Choroid plexus epithelial cell (primary cell): Measurements from ENCODE around the gene DPCD.

ENCODE experiments used
- DNase-seq: peaks from one replicate; pipeline ENCODE4 v3.0.0-alpha.2; 2010; ENCODE audit warnings: low read depth
- H3K4me3 ChIP-seq: 2 replicates; pipeline ENCODE4 v1.5.1; 2011; ENCODE audit warnings: low read depth, mild to moderate bottlenecking, control low read depth, low read length, moderate library complexity
- TF ChIP-seq, protein P1 (sequence below): conservative IDR thresholded peaks from 2 replicates; pipeline ENCODE4 v1.5.1; 2011; ENCODE audit warnings: low read depth, mild to moderate bottlenecking, control low read depth, inconsistent platforms, low read length, moderate library complexity

The DPCD gene

DNA sequence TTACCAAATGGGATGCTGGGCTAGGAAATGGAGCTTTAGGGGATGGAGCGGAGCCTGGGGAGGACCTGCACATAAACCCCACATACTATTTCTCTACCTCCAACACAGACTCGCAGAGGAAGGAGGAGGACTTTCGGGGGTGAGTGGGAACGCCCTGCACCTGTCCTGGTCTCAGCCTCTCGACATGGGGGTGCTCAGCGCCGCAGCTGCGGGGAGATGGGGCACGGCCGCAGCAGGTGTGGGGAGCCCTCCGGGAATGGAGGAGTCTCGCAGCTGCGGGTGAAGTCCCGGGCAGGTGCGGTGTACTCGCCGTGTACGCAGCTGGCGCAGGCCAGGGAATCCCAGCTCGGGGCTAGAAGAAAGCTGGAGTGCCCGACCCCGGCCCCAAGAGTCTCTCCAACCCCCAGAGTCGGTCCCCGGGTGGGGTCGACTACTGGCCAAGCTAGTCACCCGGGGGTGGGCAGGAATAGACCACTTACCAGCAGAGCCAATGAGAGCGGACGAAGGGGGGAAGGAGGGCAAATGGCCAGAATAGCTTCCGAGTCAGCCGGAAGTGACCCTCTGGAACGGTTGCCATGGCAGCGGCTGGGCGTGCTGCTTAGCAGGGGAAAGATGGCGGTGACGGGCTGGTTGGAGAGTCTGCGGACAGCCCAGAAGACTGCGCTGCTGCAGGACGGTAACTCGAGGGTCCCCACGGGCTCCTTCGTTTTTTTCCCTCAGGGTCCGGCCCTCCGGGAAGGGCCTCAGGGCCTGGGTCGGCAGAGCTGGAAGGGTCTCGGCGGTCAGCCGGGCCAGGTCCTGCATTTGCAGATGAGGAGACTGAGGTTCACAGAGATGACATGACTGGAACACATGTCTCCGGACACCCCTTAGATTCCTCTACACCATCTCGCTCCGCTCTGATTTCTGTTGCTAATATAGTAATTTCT, at the start of gene DPCD, which contains the start of gene POLL:
DPCD (plus strand) TSS at position 597 of the 929 bp plus-strand sequence; CDS start at position 613, 16 bp downstream.
POLL (minus strand) TSS at position 533 of the 929 bp plus-strand sequence. CDS start 897 bp downstream, outside the sequence.
- H3K4me3 ChIP-seq: peak within 1 kb of the TSS; percentile 97
- DNase-seq: peak; percentile 96
- TF ChIP-seq, protein P1, sequence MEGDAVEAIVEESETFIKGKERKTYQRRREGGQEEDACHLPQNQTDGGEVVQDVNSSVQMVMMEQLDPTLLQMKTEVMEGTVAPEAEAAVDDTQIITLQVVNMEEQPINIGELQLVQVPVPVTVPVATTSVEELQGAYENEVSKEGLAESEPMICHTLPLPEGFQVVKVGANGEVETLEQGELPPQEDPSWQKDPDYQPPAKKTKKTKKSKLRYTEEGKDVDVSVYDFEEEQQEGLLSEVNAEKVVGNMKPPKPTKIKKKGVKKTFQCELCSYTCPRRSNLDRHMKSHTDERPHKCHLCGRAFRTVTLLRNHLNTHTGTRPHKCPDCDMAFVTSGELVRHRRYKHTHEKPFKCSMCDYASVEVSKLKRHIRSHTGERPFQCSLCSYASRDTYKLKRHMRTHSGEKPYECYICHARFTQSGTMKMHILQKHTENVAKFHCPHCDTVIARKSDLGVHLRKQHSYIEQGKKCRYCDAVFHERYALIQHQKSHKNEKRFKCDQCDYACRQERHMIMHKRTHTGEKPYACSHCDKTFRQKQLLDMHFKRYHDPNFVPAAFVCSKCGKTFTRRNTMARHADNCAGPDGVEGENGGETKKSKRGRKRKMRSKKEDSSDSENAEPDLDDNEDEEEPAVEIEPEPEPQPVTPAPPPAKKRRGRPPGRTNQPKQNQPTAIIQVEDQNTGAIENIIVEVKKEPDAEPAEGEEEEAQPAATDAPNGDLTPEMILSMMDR: no peak

DNA sequence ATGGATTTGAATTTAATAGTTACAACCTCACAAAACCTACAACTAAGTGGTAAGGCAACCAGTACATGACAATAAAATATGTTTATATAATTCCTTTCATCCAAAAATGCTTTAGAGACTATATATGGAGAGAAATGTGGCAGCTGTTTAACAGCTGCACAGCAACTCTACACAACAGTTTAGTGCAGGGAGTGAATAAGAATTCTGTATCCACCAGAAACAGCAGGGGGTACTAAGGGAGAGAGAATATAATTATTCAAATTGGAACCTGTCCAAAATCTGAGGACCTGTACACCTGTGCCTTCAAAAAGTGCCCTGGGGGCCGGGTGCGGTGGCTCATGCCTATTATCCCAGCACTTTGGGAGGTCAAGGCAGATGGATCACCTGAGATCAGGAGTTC, 49.7 kb upstream of the DPCD start:
- H3K4me3 ChIP-seq: no peak overlapping the region
- TF ChIP-seq, protein P1: no peak
- no peak for DNase-seq

DNA sequence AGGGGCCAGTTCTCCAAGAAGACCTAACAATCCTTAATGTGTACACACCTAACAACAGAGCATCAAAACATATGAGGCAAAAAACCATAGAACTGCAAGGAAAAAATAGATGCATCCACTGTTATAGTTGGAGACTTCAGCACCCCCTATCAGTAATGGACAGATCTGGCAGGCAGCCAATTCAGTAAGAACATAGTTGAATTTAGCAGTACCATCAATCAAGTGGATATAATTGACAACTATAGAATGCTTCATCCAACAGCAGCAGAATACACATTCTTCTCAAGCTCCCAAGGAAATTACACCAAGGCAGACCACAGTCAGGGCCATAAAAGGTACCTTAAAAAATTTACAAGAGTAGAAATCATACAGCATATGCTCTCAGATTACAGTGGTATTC, 42.2 kb upstream of the DPCD start:
- DNase-seq: no peak
- TF ChIP-seq, protein P1: no peak
- no peak overlapping the region for H3K4me3 ChIP-seq

DNA sequence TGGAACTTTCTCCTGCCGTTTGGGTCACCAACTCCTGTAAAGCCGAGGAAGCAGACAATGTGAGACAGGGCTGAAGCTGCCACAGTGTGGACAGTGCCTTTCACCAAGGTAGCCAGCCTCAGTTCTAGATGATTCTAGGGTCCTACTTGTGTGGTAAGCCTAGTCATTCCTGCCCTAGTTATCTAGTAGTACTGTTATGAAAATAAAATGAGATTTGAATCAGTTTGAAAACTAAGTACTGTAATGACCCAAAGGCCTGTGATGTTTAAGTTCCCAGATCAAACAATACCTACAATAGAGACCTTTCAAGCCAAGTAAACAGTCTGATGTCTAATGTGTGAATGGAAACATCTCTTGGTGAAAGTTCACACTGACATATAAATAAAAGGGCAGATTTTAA, 37.2 kb upstream of the DPCD start:
- H3K4me3 ChIP-seq: no peak overlapping the region
- TF ChIP-seq, protein P1: no peak
- DNase-seq: no peak

DNA sequence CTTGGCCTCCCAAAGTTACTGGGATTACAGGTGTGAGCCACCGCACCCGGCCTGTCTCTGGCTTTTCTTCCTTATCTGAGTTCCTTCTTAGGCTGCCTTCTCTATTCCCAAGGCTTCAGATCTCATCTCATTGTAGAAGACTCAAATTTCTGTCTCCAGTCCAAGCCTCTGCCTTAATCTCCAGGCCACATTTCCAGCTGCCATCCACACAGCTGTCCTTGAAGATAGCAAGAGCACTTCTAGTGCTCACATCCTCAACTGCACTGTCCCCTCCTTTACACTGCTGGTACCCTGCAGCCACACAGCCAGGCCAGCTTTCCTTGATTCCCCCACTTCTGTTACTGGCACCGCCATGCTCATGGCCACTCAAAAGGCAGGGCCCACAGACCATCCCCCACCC, 35.7 kb upstream of the DPCD start:
- H3K4me3 ChIP-seq: no peak overlapping the region
- TF ChIP-seq, protein P1: no peak
- DNase-seq: no peak

DNA sequence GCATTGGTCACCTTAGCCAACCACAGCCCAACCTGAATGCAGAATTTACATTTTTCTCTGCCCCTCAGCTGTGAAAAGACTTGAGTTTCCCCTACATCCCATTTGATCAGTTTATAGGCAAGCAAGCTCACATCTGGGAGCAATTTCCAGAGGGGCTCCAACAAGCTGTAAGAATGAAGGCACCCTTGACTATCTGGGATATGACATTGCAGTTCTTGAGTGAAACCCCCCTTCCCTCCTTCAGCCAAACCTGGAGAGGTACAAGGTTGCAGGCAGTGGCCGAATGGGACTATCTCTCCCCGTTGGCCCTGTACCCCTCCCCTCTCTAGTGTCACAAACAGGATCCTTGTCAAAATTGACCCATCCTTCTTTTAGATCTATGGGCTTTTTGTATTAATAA, 30.6 kb upstream of the DPCD start:
- TF ChIP-seq, protein P1: no peak
- H3K4me3 ChIP-seq: no peak overlapping the region
- DNase-seq: no peak
